HG03175 (cell line): ENCODE data around the gene SIRT7.
"Not testable (repeated sequence)": the region's sequence is repeated elsewhere in the genome, so short reads cannot be mapped to it uniquely, and the experiment has no call there.

Source experiments
- ATAC-seq: cut with Tn5 transposase; IDR thresholded peaks from one replicate; pipeline ENCODE4 v1.9.1; 2021; ENCODE audit warnings: mild to moderate bottlenecking, moderate library complexity; ENCODE audit not compliant: unreplicated experiment

Gene SIRT7

DNA sequence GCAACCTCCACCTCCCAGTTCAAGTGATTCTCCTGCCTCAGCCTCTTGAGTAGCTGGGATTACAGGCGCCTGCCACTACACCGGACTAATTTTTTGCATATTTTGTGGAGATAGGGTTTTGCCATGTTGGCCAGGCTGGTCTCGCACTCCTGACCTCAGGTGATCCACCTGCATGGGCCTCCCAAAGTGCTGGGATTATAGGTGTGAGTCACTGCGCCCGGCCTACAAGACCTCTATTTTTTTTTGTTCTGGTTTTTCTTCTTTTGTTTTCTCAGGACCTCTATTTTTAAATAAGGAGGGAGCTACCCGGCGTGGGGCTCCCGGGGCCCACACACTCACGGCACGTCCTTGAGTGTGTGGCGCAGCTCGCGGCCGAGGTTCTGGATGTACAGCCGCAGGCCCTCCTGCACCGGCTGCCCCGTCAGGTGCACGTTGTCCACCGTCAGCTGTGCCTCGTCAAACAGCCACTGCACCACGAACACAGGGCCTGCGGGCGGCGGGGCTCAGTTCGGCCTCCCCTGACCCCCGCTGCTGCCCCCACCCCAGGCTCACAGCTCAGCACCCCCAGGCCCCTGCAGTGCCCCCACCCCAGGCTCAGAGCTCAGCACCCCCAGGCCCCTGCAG lies 37.2 kb upstream of the SIRT7 start:
- no peak for ATAC-seq

GRCh38 chr17:81954131-81955057 lies 36.4 kb upstream of the SIRT7 start:
- ATAC-seq: no peak

- not testable (repeated sequence) for ATAC-seq
These were observed 35.5 kb upstream of the SIRT7 start for GRCh38 chr17:81953443-81953842.

DNA sequence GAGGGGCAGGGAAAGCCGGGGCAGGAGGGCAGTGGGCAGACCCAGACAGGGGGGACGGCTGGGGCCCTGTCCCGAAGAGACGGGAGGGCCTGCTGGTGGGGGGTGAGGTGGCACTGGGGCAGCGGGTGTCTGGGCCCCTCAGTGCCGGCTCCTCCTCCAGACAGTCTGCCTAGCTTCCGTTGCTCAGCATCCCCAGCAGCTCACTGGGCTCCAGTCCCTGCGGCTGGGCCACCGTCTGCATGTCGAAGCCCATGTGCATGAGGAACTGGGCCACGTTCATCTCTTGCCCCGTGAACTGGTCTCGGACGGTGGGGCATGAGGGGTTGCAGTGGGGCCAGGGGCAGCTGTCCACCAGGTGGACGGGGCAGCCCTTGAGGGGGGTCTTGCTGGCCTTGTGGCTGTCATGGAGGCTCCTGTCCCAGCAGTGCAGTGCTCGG lies 34.8 kb upstream of the SIRT7 start:
- no peak for ATAC-seq

DNA sequence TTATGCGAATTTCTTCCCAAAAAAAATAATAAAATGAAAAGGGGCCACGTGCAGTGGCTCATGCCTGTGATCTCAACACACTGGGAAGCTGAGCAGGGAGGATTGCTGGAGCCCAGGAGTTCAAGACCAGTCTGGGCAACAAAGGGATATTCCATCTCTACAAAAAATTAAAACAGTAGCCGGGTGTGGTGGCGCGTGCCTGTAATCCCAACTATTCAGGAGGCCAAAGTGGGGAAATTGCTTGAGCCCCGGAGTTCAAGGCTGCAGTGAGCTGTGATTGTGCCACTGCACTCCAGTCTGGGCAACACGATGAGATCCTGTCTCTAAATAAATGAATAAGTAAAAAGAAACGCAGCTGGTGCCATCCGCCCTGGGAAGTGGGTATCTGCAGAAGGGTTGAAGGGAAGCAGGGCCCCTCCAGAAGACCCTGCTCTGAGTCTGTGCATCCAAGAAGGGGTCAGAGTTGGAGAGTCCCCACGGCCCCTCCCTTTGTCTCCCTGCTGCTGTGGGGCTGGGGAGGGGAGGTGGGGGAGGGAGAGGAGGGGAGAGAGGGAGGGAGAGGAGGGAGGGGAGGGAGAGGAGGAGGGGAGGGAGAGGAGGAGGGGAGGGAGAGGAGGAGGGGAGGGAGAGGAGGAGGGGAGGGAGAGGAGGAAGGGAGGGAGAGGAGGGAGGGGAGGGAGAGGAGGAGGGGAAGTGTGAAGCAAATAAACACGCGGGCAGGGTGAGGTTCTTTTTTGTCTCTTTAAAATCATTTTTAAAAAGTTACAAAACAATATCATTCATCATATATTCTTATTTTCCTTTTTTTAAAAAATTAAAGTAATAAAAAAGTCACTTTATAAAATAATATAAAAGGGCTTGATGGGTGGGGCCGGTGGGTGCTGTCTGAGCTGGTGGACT lies 34.1 kb upstream of the SIRT7 start:
- no peak for ATAC-seq

DNA sequence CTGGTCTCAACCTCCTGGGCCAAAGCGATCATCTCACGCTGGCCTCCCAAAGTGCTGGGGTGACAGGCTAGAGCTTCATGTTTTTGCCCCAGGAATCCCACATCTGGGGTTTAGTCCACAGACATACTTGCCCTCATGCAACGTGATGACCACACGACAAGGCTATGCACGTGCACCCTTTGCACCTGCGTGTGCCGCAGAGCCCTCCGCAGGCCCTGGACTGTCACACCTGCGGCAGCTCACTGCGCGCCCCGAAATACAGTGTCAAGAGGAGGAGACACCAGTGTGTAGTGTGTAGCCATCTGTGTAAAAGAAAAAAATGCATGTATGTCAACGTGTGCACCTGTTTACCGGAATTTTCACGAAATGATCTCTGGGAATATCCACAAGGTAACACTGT lies 32.5 kb upstream of the SIRT7 start:
- ATAC-seq: no peak

GRCh38 chr17:81948635-81949378 lies 30.8 kb upstream of the SIRT7 start:
- ATAC-seq: no peak

- no peak for ATAC-seq
These were observed 29.2 kb upstream of the SIRT7 start, which contains the start of gene MYADML2 for GRCh38 chr17:81947189-81947588. TSS of gene MYADML2 (minus strand) at chr17:81947233. CDS start at chr17:81941741, 5,492 bp downstream.

- ATAC-seq: no peak
These were observed 26.9 kb upstream of the SIRT7 start for GRCh38 chr17:81944858-81945257.

- ATAC-seq: no peak
These were observed 24.2 kb upstream of the SIRT7 start for GRCh38 chr17:81942167-81942553.

GRCh38 chr17:81941484-81942166 lies 23.6 kb upstream of the SIRT7 start:
- no peak for ATAC-seq

DNA sequence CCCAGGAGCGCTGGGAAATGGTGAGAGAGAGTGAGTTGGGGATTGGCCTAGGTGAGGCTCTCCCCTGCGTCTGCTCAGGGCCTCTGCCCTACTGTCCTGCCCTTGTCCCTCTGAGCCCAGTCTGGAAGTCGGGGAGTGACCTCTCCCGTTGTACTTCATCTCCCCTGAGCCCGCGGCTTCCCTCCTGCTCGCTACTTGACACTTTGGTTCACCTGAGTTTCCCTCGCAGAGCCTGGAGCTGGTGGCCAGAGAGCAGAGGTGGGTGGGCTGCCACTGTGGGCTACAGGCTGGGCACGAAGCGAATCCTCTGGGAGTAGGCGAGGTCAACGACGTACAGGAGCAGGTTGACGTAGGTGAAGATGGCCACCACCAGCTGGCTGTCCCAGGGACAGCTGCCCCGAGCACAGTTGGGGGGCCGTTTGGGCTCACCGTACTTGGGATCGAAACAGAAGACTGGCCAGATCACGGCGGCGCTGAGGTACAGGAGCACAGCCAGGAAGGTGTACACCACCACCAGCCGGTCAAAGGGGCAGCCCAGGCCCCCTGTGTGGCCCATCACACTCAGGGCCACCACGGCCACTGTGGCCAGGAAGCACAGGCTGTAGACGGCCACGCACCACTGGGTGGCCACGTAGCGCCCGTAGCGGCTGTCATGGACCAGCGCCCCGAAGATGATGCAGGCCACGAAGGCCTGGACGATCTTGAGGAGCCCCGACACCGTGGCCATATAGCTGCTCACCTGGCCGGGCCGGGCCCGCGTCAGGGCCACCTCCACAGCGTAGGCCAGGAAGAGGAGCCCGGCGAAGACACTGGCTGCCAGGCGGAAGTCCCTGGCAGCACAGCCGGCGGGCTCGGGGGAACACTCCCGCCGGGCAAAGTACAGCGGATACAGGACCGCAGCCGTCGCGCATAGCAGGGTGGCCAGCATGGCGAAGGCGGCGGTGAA lies 22.8 kb upstream of the SIRT7 start:
- no peak for ATAC-seq

DNA sequence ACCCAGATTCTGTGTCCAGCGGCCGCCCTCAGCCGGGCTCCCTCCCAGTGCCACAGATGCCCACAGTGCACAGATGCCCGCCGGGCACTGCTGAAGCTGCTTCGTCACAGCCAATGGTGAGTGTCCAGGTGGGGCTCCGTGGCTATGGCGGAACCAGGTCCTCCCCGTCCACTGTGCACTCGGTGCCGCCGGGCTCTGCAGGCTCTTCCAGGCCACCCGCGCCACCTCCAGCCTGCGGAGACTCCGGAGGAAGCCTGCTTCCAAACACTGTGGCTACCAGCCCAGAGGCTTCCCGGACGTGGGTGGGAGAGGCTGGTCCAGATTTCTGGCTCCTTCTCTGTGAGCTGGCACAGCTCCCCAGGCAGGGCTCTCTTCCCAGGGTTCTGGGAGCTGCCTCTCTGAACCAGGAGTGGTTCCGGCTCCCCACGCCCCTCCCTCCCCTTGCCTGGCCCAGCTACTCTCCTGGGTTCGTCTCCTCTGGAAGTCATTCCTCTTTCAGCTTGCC lies 22.0 kb upstream of the SIRT7 start:
- no peak for ATAC-seq

DNA sequence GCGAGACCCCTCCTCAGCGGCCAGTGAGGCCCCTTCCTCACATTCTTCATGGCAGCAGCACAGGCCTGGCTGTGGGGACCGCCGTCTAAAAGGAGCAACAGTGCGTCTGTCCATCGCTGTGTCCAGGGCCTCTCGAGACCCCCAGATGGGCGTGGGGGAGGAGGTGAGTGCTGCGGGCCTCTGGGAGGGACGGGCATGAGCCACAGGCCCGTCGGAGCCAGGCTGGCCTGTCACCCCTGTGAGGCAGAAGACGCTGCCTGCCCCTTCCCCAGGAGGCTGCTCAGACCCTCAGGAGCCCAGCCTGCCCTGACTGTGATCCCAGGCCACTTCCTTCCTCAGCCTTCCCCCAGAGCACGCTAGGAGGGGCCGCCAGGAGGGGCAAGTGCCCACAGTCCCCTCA lies 21.2 kb upstream of the SIRT7 start:
- no peak for ATAC-seq

- ATAC-seq: no peak
These were observed 17.7 kb upstream of the SIRT7 start for GRCh38 chr17:81935709-81936084.

DNA sequence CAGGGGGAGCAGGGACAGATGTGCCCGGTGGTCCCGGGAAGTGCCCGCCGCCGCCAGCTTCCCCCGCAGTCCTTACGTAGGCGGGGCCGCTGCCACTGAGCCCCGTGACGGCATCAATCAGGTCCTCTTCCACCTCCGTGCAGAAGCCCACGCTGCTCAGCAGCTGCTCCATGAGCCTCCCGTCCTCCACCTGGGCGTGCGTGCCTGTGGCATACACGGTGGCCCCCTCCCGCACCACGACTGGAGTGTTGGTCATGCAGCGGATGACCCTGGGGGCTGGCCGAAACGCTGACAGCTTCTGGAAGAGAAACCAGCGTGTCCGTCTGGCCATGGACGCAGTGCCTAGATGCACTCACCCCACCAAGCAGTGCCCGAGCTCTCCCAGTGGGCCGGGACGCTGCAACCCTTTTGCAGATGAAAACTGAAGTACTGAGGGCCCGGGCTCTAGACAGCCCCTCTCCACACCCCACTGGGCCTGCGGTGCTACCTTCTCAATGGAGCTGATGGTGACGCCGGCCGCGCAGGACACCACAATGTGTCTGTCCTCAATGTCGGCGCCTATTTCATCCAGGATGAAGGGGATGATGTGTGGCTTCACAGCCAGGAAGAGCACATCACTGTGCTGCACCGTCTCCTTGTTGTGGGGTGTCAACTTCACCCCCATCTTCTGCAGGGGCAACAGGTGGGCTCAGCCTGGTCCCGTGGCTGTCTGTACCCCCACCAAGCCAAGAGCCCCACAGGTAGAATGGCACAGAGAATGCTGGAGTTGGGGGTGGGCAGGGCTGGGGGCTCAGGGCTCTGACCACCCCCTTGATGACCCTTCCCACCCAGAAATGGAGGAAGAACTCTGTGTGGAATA lies 17.1 kb upstream of the SIRT7 start:
- ATAC-seq: no peak

GRCh38 chr17:81934098-81934757 lies 16.3 kb upstream of the SIRT7 start:
- ATAC-seq: no peak
